Stimulated activated CD4-positive, alpha-beta T cell treated with anti-CD3 and anti-CD28 coated beads, Interleukin-12 subunit alpha, Interleukin-12 subunit beta, amount 100 ng/mL, for 48 hours (primary cell): Measurements from ENCODE around the gene TMPRSS11A.

Experiments
- DNase-seq, 3 donors: peaks; one replicate each; pipeline ENCODE4 v3.0.0-alpha.2; 2020; ENCODE audit warnings: low read depth in 2 of 3, low spot score in 1 of 3

The TMPRSS11A gene

GRCh38 chr4:67963356-67963755 lies at the start of gene TMPRSS11A:
Gene TMPRSS11A (minus strand): TSS chr4:67963493. CDS start chr4:67963393, 100 bp downstream.
- DNase-seq, result no peak

- DNase-seq, result no peak
Measured at GRCh38 chr4:68011684-68012083, 48.4 kb upstream of the TMPRSS11A start.

GRCh38 chr4:68002906-68003305 lies 39.6 kb upstream of the TMPRSS11A start:
- DNase-seq, result no peak

- no peak for DNase-seq
Measured at GRCh38 chr4:67996127-67996526, 32.8 kb upstream of the TMPRSS11A start.

GRCh38 chr4:67988991-67989390 lies 25.7 kb upstream of the TMPRSS11A start:
- DNase-seq, result no peak

GRCh38 chr4:67983333-67983732 lies 20.0 kb upstream of the TMPRSS11A start:
- DNase-seq, result no peak

GRCh38 chr4:67980512-67980911 lies 17.2 kb upstream of the TMPRSS11A start:
- DNase-seq, result no peak

GRCh38 chr4:67973608-67974007 lies 10.3 kb upstream of the TMPRSS11A start:
- no peak for DNase-seq

- no peak for DNase-seq
Measured at GRCh38 chr4:67954890-67955289, 8.4 kb downstream of the TMPRSS11A start.

- no peak for DNase-seq
Measured at GRCh38 chr4:67941074-67941473, 22.2 kb downstream of the TMPRSS11A start.

- no peak for DNase-seq
Measured at GRCh38 chr4:67940506-67940905, 22.8 kb downstream of the TMPRSS11A start.

GRCh38 chr4:67939195-67939594 lies 24.1 kb downstream of the TMPRSS11A start:
- no peak for DNase-seq

GRCh38 chr4:67935888-67936287 lies 27.4 kb downstream of the TMPRSS11A start:
- no peak for DNase-seq

GRCh38 chr4:67934628-67935027 lies 28.7 kb downstream of the TMPRSS11A start:
- no peak for DNase-seq

GRCh38 chr4:67933755-67934154 lies 29.5 kb downstream of the TMPRSS11A start:
- DNase-seq, result no peak

GRCh38 chr4:67933038-67933437 lies 30.3 kb downstream of the TMPRSS11A start:
- DNase-seq, result no peak

- DNase-seq, result no peak
Measured at GRCh38 chr4:67931256-67931655, 32.0 kb downstream of the TMPRSS11A start.

- no peak for DNase-seq
Measured at GRCh38 chr4:67929426-67929825, 33.9 kb downstream of the TMPRSS11A start.

GRCh38 chr4:67928546-67928945 lies 34.7 kb downstream of the TMPRSS11A start:
- no peak for DNase-seq

- DNase-seq, result no peak
Measured at GRCh38 chr4:67927251-67927650, 36.0 kb downstream of the TMPRSS11A start.

- DNase-seq, result no peak
Measured at GRCh38 chr4:67926485-67926884, 36.8 kb downstream of the TMPRSS11A start.

- no peak for DNase-seq
Measured at GRCh38 chr4:67922697-67923096, 40.6 kb downstream of the TMPRSS11A start.

- DNase-seq, result no peak
Measured at GRCh38 chr4:67918428-67918827, 44.9 kb downstream of the TMPRSS11A start.

GRCh38 chr4:67915400-67915966 lies 47.8 kb downstream of the TMPRSS11A start:
- DNase-seq, result no peak
